GM21619 (cell line): Measurements from ENCODE around the gene WDR5.

ENCODE experiments used
- ATAC-seq: cut with Tn5 transposase; IDR thresholded peaks from one replicate; pipeline ENCODE4 v1.9.1; 2021; ENCODE audit not compliant: unreplicated experiment

WDR5 gene

DNA sequence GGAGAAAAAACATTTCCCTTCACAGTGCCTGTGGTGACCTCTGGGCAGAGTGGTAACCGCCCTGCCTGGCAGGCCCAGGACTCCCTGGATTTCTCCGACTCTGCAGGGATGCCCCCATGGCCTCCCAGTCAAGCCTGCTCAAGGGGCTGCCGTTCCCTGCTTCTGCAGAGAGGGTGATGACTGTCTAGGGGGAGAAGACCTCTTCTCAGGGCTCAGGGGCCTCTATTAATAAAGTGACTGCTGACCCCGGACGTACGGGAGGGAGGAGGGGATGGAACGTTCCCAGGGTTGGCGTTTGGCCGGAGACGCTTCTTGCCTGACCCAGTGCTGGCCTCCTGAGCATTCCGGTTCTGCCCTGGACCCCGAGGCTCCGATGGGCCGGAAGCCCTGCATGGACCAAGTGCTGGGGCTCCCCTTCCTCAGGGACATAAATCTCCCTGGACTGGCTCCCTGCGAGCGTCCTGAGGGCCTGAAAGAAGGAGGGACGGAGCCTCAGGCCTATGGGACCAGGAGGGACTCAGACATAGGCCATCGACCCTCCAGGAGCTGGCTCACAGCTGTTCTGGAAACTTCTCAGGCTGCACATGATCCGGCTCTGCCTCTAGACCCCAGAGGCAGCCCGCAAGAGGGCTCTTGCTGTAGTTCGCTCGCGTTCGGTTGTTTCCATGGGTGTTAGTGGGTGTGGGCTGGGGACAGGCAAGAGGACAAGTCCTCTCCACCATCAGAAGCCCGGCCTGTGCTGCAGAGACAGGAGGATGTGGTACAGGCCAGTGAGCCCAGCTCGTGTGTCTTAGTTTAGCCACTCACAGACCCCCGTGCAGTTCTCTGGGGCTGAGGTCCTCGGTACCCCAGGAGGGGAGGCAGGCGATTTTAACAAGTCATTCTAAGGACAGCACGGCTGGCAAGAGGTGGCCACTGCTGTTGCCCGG, 36.6 kb downstream of the WDR5 start:
- ATAC-seq = no peak

DNA sequence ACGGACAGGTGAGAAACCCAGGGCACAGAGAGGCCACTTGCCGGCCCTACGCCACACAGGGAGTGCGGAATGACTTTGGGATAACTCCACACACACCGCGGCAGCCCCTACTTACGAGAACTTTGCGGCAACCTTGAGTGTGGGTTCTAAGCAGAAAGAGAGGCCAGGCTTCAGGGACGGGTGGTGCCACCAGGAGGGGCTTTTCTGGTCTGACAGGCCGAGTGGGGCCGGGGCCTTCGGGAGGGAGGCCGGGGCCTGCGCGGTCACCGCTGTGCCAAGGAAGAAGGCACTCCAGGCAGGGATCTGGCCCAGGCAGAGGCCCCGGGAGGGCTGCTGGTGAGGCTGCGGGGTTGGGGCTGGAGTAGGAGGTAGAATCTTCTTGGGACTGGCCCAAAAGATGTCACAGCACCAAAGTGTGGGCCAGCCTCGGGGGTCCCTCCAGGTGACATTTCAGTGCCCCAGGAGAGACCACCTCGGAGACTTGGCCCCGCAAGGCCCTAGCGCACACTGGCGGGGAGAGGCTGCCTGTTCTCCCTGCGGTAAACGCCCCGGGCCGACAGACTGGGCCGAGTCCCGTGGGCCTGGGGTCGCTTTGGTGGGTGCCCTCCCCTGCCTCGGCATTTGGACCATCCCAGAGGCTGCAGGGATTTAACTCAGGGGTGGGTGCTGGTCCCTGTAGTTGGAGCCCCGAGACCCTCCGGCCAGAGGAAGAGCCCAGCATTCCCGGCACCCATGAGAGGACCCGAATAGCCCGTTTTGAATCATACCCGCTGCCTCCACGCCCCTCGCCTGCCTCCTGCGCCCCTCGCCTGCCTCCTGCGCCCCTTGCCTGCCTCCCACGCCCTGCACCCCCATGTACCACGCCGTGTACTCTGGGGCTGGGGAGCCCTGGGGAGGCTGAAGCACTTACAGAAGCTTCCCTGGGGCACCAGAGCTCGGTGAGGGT, 37.5 kb downstream of the WDR5 start:
- no peak for ATAC-seq

DNA sequence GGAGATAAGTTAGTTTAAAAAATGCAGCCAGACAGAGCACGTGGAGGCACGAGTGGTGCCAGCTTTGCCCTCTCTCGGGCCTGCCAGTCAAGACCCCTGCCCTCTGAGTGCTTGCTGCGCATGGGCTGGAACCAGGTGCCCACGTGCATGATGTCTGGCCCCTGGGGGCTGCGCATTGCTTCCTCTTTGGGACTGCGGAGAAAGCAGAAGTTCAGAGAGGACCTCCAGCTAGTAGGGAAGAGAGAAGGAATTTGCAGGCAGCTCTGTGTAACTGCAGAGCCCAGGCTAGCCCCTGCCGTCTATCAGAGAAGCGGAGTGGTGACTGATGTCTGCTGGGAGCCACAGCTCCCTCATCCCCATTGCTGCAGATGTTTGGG, 38.2 kb downstream of the WDR5 start:
- ATAC-seq = no peak

DNA sequence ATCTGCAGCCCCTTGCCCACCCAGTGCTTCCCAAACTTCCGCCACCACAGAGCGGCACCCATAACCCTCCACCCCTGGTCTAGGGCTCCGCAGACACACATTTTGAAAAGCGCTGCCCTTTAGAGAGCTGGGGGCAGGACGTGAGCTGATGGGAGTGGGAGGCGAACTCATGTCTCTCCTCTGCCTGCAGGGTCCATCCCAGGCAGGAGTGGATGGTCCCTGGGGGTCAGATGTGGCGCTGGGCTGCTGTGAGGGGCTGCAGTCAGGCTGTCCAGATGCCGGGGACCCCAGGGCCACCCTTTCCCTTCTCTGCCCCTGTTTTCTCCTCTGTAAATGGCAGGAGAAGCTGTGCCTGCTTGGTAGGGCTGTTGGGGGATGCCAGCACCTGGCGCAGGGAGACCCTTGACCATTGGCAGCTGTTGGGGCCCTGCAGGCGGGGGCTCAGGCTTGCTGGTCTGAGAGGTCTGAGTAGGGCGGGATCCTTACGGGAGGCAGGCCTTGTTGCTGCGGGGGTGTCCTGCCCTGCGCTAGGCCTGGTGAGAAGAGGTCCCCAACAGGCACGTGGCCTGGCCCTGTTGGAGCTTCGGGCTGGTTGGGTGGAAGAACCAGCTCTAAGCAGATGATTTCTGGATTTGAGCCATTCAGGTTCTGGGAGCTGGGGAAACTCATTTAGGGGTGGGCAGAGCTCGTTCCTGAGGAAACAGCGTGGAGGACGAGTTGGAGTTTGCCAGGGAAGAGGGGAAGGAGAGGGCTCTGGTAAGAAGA, 38.8 kb downstream of the WDR5 start:
- no peak for ATAC-seq

DNA sequence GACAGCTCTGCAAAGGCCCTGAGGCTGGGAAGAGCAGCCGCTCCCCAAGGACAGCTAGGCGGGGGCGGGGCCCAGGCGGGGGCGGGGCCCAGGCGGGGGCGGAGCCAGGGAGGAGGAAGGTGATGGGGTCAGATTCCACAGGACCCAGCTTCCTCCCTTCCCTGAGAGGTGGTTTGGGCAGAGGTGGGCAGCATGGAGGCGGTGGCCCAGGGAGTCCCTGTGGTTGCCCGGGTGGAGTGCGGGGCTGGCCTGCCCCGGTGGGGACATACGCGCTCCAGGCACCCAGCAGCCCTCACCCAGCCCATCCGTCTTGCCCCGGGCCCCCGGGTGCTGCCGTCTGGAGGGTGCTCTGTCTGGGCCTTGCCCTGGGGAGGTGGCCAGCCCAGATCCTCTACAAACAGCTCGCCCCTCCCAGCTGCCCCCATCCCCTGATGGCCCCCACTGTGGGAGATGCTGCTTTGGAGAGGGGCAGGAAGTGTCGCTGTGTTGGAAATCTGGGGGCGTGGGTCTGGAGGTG, 39.5 kb downstream of the WDR5 start:
- no peak for ATAC-seq

DNA sequence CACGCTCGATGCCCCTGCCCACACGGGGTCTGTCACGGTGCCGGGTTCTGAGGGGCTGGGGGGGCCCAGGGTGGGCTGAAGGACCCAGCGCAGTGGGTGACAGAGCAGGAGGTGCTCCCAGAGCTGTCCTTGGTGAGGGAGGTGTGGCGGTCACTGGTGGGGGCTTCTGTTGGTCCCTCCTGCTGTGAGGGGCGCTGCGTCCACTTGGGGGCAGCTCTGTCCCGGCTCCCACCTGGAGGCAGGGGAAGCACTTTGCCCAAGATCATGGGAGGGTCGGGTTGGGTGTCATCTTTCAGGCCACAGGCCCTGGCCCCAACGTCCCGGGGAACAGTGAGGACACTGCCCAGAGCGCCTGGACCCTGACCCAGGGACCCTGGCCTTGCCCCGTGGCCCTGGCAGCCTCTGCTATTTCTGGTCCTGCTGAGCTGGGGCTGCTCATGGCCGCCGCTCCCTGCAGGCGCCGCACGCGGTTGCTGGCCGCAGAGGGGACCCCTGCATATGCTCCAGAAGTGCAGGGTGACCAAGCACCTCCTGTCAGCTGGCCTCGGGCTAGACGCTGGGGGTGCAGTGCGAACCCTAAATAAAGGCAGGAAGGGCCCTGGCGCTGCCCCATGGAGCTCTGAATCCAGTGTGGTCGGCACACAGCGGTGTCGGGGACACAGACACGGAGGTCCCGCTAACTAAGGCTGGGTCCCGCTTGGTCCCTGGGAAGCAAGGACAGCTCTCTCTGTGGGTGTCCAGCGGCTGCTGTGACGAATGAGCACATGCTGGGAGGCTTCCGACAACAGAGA, 40.1 kb downstream of the WDR5 start:
- ATAC-seq = no peak

DNA sequence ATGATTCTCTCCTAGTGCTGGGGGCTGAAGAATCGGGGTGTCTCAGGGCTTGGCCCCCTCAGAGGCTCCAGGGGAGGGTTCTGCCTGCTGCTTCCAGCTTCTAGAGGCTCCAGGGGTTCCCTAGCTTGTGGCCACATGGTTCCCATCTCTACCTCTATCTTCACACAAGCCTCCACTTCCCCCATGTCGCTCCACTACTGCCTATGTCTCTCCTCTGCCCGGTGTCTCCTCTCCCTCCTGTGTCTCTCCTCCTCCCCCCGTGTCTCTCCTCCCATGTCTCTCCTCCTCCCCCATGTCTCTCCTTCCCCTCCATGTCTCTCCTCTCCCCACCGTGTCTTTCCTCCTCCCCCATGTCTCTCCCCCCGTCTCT, 40.7 kb downstream of the WDR5 start:
- ATAC-seq = no peak

DNA sequence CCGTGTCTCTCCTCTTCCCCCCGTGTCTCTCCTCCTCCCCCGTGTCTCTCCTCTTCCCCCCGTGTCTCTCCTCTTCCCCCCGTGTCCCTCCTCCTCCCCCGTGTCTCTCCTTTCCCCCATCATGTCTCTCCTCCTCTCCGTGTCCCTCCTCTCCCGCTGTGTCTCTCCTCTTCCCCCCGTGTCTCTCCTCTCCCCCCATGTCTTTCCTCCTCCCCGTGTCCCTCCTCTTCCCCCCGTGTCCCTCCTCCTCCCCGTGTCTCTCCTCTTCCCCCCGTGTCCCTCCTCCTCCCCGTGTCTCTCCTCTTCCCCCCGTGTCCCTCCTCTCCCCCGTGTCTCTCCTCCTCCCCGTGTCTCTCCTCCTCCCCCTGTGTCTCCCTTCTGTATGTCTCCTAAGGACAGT, 41.3 kb downstream of the WDR5 start:
- no peak for ATAC-seq

DNA sequence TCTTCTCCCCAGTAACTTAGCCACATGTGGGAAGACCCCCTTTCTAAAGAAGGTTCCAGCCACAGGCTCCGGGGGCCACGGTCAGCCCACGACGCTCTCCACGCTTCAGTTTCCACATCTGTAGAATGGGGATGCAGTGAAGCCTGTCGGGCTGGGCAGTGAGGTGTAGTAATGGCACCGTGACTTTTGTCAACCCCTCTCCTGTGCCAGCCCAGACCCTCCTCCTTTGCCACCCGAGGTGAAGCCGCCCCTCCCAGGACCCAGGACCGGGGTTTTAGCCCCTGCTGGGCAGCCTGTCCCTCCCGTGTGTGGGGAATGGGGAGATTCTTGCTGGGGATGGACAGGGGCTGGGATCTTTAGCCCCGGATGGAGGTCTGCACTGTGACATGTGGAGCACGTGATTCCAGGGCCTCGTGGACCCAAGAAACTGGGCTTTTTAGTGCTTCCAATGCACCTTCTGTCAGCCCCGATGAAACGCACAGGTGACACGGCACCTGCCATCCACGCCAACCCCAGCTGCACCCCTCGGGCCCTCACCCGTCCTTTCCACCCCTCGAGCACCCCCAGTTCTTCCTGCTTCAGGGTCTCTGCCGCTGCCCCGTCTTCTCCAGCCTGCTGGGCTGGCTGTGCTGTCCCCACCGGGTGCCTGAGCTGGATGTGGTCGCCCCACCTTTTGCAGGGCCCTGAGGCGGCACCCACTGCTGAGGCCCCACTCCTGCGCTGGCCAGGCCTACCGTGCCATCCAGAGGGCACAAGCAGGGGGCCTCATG, 41.9 kb downstream of the WDR5 start:
- ATAC-seq = no peak

DNA sequence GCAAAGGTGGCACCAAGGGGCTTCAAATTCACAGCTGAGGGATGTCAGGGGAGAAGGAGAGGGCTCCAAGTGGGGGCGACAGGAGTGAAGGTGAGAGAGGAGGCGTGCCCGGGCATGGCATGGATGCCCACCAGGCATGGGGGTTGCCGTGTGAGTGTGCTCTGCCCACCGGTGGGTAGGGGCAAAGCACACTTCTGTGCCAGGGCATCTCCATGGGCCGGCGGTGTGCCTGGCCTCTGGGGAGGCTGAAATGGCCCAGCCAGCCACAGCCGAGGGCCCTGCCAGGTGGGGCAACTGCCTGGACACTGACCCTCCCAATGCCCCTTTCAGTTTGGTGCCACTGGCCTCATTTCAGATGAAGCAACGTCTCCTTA, 42.5 kb downstream of the WDR5 start:
- ATAC-seq = no peak

DNA sequence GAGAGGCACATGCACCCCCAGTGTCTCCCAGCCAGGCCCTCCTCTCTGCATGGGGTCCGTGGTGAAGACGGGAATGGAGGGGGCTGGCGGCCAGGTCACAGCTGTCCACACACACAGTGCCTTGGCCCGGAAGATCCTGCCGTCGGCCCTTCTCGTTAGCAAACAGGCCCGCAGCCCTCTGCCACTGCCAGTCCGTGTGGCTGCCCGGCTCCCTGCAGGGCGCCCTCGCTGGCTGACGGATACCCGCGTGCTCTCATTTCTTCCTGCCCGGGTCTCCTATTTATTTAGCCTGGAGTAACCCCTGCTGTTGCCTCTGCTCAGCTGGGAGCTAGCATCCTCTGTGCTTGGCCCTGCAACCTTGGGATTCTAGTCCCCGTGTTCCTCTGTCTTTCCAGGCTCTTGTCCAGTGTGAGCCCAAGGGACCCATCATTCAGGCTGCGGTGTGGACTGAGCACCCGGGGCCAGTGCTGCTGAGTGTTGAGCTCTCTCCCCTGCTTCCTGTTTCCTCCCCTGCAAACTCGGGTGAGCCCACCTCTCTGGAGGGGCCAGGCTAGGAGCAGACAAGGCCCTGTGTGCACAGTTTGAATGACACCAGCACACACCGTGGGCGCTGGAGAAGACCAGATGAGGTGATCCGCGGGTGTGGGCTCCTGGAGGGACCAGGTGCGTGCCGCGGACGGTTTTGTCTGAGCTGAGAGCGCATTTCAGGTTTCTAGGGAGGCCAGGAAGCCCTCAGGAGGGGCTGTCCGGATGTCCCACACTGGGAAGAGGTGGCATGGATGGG, 43.1 kb downstream of the WDR5 start:
- ATAC-seq = no peak

DNA sequence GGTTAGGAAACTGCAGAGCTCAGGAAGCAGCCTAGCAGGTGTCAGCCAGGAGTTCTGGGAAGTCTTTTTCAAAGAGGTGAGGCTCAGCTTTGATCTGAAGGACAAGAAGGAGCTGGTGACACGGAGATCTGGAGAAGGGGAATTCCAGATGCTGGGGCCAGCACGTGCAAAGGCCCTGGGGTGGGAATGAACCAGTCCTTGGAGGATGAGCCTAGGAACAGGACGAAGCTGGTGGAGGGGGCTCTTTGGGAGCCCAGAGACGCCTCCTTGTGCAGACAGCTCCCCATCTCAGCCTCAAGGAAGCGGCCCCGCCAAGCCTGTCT, 43.7 kb downstream of the WDR5 start:
- no peak for ATAC-seq

DNA sequence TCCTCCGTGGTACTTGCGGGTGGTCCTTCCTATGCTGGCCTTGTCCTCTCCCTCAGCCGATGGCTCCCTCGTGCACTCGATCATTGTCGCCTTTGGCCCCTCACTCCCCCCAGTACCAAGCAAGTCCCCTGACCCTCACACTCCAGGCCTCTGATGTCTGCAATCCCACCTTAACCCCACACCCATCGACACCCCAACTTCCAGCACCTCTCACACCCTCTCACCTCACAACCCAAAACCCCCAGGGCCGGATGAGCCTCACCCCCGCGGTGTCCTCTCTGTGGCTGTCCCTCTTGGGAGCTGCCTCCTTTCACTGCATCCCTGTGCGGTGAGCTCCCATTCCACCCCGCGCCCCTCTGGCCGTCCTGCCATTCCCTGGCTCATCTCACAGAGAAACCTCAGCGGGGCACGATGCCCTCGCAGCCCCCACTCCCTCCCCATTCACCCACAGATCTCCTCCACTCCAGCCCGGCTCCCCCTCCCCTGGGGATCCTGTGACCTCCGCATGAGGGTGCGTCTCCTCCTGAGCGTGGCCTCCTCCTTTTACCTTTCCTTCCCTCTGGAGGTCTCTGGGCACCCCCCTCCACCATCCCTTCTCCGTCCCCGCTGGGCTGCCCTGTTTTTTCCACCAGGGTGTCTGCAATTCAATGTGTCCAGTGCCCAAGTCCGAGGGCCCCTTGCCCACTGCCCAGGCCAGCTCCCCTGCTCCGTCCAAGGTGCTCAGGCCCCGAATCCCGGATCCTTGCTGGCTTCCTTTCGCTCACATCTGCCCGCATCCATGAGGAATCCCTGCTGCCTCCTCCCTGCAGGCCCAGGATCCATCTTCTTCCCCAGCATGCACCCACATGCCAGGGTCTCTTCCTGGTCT, 44.3 kb downstream of the WDR5 start:
- no peak for ATAC-seq

DNA sequence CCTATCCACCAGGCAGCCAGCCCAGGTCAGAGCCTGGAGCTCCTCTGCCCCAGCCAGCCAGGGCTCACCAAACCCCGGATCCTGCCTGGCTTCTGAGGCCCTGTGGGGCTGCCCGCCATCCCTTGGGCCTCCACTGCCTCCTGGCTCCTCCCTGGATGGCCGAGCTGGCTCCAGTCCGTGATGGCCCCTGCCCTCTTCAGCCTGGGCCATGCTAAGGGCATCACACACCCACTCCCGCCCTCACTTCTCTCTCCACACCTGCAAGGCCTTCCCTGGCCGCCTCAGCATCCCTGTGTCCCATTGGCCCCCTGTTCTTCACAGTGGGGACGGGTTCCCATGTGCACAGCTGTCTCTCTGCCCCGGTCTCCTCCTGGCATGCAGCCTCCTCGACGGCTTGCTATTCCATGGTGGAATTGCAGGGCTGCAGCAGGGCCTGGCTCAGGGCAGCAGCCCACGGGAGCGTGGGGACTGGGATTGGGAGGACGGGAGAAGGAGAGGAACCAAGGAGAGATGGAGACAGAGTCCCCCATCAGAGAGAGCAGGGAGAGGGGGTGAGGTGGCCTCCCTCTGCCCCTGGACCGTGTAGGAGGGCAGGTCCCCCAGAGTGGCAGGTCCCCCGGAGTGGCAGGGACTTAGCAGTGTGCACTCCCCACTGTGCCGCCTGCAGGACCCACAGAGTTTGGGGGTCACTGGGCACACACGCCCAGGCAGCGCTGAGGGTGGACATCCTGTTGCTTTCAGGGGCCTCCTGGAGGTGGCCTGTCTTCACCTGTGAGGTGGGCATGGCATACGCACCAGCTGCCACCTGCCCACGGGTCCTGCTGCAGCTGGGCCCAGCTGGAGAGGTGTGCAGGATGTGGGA, 45.1 kb downstream of the WDR5 start:
- ATAC-seq = no peak

DNA sequence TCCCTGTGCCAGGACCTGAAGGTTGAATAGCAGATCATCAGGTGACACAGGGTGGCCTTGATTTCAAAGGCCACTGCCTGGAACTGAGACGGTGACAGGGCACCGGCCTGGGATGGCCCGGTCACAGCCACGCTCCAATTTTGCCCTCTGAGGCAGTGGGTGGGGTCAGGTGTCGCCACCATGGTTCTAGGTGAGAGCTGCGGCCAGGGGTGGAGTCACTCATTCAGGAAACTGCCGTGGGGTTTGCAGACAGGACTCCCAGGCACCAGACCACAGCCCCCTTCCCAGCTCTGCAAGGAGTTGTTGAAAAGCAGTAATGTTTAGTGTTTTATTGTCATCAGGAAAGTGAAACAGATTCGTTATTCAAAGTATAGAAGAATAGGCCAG, 45.8 kb downstream of the WDR5 start:
- no peak for ATAC-seq

DNA sequence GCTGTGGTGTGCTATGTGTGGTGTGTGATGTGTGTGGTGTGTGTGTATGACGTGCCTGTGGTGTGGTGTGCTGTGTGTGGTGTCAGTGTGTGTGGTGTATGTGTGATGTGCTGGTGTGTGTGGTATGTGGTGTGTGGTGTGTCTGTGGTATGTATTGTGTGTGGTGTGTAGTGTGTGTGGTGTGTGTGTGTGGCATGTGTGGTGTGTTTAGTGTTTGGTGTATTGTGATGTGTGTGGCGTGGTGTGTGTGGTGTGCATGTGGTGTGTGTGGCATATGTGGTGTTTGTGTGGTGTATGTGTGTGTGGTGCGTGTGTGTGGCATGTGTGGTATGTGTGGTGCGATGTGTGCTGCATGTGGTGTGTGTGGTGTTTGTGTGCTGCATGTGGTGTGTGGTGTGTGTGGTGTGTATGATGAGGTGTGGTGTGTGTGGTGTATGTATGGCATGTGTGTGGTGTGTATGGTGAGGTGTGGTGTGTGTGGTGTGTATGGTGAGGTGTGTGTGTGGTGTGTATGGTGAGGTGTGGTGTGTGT, 46.7 kb downstream of the WDR5 start:
- no peak for ATAC-seq

DNA sequence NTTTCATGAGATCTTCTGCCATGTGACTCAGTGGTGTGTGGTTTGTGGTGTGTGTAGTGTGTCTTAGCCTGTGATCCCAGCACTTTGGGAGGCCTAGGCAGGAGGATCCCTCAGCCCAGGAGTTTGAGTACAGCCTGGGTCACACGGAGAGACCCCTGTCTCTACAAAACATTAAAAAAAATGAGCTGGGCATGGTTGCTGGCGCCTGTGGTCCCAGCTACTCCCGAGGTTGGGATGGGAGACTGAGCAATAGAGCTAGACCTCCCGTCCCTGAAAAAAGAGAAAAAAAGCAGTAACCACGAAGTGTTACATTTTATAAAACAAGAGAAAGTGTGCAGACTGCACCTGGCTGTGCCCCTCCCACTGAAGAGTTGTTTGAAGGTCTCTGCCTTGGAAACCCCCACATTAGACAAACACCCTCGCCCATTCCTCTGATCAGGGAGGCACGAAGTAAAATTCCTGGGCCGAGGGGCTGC, 49.7 kb downstream of the WDR5 start:
- ATAC-seq = no peak
